Skin of body (tissue), 2 donors: ENCODE results near the gene ONECUT3. TPM values are rescaled to one million over a fixed set of nuclear protein-coding genes. Genes with fewer than 3 reads are reported as not detected.

Source experiments
- DNase-seq: peaks from one replicate; lab custom pipeline; 2025; lab: John Stamatoyannopoulos, UW
- total RNA-seq: library from RNA; depleted of rRNA; stranded (reverse); fragments of >200 nt; gene quantifications from one replicate; pipeline ENCODE4 v1.2.3, GENCODE V29; 2014

The ONECUT3 gene
- total RNA-seq, 1 donor from 2014 or later = not detected

DNA sequence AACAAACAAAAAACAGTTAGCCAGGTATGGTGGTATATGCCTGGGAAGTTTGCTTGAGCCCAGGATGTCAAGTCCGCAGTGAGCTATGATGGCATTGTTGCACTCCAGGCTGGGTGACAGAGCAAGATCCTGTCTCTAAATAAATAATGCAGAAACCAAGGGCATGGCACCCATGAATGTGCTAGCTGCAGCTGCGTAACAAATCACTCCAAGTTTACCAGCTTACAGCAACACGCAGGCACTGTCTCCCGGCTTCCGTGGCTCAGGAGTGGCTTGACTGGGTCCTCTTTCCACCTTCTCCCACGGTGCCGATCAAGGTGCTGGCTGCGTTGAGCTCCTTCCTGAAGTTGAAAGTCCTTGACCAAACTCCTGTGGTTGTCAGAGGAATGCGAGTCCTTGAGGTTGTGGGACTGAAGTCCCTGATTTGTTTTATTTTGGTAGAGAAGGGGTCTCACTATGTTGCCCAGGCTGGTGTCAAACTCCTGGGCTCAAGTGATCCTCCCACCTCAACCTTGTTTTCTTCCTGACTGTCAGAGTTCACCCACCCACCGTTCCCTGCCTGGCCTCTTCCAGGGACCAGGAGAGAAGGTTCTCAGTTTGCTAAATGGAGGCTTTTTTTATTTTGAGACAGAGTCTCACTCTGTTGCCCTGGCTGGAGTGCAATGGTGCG is 13.2 kb upstream of the ONECUT3 start:
- no peak for DNase-seq

DNA sequence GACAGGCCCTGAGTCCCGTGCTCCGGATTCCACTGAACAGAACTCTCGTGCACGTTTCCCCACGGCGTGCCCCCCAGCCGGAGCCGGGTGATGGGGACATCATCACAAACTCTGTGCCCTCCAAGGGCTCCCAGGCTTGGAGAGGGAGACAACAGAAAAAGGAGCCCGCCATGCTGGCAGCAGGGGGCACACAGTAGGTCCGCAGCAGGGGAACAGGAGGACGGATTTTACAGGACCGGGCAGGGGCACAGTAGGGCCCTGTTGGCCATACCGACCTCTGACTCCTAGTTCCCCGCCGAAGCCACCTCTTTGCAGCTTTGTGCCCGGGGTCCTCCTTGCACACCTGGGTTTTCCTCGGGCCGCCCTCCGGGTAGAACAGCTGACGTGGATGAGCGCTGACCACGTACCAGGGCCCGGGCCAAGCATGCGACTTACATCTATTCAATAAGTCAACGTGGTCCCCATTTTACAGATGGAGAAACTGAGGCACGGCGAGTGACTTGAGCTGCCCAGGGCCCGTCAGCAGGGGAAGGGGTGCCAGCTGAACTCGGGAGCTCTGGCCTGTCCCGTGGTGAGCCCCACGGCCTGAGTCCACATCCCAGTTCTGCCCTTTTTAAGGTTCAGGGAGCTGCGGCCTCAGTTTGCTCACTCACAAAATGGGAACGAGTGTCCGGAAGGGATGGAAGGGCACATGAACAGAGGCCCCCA is 10.2 kb upstream of the ONECUT3 start:
- DNase-seq = no peak

DNA sequence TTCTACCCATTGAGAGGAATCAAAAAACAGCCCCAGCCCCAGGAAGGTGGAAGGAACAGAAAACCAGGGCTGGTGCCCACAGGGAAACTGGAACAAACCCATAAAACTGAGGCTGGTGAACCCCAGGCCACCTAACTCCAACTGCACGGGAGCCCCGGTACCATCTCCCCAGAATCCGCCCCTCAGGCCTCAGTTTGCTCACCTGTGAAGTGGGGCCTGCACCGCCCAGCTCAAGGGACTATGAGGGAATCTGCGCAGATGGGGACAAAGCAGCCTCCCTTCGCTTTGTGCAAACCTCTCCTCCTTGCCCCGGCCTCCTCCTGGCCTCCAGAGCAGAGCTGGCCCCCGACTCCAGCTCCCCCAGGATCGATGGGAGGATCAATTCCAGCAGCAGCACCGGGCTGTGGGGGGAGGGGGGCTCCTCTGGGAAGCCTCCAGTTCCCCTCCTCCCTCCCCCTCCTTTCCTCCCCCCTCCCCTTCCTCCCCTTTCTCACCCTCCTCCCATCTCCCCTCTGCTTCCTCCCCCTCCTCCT is 9.1 kb upstream of the ONECUT3 start:
- no peak for DNase-seq

DNA sequence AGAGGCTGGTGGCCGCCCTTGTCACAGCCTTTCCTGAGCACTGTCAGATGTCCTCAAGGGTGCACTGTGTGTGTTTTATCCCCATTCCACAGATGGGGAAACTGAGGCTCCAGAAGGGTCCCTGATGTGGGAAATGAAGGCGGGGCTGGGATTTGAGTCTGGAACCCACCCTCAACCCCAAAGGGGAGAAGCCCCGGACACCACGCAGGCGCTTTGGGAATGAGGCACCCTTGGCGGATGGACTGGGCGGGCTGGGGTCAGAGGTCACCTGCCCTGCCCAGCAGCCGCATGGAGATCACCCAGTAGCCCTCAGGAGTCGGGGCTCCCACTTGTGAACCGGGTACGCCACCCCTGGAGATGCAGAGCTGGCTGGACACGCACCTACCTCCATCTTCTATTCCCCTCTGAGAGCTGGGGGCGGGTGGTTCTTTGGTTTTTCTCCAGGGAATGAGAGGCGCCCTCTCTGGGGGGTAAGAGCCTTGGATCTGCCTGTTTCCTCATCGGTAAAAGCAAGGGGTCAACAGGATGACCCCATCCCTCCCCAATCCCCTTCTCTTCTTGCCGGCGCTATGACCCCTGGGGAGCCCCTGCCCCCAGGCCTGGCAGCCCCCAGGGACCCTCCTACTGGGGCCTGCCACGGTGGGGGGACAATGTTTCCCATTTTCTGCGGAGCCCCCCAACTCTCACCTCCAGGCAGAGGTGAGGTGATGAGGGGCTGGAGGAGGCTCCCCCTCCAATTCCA is 8.3 kb upstream of the ONECUT3 start:
- DNase-seq = no peak

DNA sequence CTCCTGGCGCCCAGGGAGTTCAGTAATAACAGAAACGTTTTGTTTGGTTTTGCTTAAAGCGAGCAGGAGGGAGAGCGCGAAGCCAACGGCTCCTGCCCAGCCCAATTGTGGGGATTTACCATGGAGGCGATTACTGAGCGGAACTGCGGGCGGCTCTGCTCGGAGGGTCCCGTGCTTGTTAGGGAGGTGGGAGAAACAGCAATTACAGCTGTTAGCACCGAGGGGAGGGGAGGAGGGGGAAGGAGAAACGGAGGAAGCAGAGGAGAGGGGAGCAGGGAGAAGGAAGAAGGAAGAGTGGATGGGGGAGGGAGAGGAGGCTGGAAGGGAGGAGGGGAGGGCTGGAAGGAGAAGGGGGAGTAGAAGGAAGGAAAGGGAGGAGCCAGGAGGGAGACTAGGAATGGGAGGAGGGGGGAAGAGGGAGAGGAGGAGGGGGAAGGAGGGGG is 7.7 kb upstream of the ONECUT3 start:
- no peak for DNase-seq

DNA sequence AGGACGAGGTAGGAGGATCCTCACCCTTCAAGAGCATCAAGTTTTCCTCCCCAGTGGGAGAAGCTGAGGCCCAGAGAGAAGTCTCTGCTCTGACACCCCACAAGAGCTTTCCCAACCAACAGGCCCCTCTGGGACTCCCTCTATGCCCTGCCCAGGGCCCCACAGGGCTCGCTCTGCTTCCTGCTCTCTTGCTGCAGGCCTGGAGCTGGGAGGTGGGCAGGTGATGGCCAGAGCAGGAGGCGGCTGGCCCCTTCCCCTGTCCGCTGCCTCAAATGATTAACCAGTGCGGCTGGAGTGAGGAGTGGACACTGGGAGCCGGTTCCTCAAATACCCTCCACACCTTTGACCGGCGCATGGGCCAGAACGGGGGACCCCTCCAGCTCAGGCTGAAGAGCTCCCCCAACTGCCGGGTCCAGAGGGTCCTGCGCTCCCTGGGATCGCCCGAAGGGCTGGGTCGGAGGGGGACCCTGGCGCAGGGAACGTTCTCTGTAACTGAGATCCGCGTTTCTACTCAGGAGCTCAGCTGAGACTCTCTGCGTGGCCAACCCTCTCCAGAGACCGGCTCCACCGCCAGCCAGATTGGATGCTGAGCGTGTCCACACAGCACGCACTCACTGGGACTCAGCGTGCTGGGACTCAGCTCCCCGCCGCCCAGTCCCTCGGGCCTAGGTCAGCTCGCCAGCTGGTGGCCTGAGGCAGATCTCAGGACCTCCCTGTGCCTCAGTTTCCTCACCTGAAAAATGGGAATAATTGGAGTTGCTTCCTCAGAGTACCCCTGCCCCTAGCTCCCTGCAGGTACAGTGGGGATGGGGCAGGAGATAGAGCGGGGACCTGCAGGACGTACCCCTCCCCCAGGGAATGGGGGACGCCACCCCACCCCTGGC is 6.7 kb upstream of the ONECUT3 start:
- no peak for DNase-seq

DNA sequence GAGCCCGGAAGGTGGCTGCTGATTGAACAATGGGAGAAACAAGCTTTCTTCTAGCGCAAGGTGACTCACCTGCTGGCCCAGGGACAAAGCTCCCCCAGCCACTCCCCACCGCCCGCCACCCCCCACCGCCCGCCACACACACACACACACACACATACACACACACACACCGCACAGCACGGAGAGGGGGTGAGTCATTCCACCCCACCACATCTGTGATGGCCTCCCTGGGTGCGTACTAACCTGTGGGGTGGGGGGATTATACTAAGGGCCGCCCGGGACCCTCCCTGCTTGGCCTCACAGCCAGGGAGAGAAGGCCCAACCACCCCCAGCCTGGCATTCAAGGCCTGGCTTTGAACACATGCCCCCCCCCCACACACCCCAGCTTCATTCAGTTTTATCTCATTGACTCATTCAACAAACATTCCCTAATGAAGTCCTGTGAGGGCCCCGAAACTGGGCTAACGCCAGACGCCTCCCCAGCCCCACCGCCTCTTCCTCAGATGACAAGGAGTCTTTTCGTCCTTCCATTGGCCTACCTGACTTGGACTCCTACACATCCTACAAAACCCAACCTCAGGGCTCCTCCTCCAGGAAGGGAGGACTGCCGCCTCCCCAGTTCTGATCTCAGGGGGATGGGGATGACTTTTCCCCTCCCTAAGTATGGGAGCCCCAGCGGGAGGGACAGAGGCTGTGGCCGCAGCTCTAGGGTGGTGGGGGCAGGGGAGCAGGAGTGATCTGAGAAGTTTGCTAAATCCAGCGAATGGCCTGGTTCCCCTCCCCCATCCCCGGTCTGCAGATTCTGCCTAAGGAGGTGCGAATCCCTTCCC is 5.8 kb upstream of the ONECUT3 start:
- DNase-seq = no peak

DNA sequence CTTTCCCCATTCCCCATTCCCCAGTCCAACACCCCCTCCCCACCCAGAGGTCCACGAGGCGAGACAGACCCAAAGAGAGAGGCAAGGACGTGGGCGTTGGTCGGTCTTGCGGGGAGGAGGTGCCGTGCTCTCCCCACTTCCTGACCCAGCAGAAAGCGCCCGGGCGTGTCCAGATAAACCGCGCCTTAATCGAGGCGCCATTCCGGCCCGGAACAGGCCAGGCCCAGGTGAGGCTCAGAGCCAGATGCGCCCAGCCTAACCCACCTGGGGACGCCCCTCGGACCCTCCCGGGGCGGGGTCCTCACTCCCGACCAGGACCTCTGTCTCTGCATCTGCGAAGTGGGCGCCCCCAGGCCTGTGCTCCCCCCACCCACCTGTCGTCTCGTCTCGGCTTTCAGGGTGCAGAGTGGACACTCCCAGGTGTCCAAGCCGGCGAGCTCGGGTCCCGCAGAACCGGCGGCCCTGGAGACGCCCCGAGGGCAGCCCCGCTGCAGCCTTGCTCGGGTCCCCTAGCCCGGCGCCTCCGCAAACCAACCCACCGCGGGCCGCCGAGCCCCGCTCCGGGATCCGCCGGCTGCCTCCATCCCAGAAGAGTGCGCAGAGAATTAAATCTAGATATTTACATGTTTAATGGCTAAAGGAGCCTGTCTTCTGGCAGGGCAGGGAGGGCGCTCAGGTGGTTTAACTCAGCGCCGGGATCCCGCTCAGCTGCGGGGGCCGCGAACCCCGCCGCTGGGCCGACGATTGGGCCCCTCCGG is 5.0 kb upstream of the ONECUT3 start:
- no peak for DNase-seq

DNA sequence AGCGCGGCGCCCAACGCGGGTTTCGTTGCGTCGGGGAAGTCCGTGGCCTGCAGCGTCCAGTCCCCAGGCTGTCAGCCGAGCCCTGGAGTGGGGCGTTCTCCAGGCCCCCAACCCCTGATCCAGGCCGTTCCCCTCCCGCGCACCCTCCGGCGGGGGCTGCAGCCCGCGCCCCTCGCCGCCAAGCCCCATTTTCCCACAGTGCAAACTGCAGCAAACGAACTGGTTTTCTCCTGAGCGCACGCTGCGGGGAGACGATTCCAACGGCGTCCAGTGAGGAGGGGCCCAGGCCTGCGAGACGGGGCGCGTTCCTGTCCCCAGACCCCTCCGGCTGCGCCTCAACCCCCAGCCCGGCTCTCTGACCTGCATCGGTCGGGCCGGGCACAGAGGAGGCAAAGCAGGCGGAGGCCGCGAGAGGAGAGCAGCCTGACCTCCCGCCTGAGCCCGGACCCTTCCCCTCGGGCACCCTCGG is 4.4 kb upstream of the ONECUT3 start:
- no peak for DNase-seq

DNA sequence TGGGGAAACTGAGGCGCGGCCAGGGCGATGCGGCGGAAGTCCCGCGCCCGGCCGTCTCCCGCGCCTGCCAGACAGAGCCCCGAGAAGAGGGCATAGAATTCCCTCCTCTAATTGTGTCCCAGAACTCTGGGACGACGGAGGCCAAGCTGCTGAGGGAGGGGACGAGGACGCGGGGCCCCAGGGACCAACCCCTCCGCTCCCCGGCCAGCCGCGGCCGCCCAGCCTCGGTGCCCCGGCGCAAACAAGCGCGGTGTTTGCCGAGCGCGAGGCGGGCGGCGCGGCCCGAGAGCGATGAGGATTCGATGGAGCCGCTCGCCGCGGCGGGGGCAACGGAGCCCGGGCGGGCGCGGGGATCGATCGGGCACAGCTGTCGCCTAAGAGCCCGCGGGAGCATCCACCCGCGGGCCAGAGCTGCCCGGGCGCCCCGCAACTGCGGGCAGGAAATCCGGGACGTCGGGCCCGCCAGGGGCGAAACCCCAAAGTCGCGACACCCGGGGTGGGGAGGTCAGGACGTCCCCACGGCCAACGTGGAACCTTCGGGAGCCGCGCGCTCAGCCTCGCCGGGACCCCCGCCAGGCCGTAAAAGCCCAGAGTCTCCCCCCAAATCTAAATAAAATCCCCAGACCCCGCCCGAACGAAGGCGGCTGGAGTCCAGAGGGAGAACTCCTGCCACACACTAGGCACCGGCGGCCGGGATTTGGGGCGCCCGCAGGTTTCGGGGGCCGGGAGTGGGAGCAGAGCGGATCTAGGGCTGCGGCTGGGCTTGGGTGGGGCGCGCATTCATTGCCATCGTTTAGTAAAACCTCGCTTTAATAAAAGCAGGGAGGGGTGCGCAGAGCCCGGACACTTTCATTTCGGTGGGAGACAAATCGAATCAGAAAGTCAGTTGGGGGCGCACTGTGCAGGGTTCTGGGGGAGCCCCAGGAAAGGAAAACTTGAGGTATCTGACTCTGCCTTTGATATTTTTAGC is 3.6 kb upstream of the ONECUT3 start:
- DNase-seq = no peak

DNA sequence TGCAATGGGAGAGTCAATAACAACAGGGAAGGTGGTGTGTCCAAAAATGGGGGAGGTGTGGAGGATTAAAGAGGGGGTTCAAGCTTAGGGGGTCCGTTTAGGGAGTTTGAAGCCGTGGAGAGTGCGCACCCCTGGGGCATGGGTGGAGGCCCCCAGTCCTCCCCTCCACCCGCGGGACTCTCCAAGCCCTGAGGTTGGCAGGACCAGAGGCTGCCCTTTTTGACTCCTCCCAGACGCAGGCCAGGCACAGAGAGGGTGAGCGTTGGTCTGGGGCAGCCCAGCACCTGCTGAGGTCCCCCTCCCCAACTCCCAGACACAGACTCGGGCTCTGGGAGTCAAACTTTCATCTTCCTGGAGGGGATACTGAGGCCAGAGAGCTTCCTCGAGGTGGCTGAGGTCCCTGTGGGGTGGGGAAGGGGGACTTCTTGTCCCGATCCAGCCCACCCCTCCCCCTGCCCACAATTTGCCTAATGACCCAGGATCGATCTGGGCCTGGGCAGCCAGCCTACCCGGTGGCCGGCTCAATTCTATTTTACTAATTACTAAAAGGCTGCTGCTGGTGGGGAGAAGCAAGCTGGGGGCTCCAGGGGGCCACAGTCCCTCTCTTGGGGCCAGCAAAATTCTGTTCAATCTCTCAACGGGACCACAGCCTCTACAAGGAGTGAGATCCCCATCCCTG is 2.8 kb upstream of the ONECUT3 start:
- DNase-seq = no peak

DNA sequence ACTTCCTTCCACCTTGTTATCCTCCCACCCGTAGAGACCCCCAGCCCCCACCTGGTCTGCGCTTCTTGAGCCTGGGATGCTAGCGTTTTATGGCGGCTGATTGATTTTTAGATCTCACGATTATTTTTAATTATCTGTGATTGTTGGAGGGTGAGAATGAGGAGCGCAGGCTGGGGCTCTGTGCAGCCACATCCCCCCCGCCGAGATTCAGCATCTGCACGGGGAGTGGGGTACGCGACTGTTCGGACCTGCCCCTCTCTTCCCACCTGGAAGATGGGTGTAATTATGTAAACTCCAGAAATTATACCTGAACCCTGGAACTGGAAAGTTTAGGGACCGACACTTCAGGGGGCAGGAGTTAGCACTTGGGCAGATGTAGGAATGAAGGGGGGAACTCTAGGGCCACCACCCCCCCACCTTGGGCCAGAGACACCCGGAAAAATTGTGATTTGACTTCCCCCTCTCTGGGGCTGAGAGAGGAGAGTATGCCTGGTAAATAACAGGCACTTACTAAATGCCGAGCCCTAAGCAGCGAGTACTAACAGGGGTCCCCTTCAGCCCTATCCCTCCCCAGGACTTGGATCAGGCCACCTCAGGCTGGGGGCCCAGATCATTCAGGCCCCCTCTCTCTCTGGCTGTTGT is 1.8 kb upstream of the ONECUT3 start:
- no peak for DNase-seq

DNA sequence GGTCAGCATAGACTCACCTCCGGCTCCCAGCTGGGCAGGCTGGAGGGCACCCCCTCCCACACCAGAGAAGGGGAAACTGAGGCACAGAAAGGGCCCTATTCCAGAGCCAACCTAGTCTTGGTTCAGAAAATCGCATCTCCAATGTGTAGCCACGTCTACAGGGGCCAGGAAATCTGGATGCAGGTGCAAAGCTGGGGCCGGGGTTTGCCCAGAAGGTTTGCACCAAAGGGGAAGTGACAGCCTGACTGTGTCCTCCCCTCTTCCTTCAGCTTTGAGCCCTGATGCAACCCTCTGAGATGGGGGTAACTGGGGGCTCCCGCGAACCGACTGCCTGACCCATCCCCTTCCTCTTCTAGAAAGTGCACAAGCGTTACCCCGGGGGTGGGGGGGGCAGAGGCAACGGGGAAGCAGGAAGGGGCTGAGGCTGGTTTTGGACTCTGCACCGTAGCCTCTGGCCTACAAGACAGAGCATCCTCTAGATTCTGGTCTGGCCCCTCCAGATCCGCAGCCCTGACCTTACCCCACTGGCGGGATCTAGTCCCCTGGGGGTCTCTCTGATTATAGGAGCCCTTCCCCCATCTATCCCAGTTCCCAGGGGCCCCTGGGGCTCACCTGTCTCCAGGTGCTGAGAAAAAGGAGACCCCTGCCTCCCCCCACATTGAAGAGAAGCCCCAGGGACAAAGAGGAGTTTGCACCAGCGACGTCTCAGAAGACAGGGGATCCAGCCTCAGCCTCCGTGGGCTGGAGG is 1.1 kb upstream of the ONECUT3 start:
- no peak for DNase-seq

DNA sequence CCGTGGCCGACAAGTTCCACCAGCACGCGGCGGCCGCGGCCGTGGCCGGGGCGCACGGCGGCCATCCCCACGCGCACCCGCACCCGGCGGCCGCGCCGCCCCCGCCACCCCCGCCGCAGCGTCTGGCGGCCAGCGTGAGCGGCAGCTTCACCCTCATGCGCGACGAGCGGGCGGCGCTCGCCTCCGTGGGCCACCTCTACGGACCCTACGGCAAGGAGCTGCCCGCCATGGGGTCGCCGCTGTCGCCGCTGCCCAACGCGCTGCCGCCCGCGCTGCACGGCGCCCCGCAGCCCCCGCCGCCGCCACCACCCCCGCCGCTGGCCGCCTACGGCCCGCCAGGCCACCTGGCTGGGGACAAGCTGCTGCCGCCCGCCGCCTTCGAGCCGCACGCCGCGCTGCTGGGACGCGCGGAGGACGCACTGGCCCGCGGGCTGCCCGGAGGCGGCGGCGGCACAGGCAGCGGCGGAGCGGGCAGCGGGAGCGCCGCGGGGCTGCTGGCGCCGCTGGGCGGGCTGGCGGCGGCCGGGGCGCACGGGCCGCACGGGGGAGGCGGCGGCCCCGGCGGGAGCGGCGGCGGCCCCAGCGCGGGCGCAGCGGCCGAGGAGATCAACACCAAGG is 821 bp downstream of the ONECUT3 start:
- no peak for DNase-seq

DNA sequence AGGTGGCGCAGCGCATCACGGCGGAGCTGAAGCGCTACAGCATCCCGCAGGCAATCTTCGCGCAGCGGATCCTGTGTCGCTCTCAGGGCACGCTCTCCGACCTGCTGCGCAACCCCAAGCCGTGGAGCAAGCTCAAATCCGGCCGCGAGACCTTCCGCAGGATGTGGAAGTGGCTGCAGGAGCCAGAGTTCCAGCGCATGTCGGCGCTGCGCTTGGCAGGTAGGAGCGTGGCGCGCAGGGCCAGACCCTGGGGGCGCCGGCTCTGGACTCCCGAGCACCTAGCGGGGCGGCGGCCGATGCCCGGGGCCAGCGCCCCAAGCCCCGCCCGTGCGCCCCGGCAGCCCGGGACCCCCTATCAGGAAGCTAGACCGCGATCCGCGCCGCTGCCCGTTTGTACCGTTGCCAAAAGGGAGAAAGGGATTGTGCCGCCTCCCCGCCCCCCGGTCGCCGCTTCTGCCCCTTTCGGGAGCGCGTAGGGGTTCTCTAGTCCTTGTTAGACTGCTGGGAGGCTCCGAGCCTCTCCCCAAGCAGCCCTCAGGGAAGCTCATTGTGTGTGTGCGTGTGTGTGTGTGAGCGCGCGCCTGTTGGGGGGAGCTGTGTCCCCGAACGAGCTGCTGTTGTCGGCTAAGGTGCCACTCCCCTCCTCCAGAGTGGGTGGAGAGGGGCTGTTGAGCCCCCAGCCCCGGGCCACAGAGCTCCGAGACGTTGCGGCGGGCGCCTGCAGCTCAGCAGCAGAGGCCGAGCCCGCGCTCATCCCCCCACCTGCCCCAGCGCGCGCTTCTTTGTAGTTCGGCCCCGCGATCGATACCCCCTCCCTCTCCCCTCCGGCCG is 1.5 kb downstream of the ONECUT3 start:
- DNase-seq = no peak
